ENCODE data around the gene FOXB2. TPM values are rescaled to one million over a fixed set of nuclear protein-coding genes. Genes with fewer than 3 reads are reported as not detected.

The FOXB2 gene
- total and polyA plus RNA-seq, 7 donors = not detected

GRCh38 chr9:77010527-77010926, 8.9 kb upstream of the FOXB2 start:
- intact Hi-C loops (cut with DNase I) = no loop called here
- H3K36me3 ChIP-seq = no peaks in the 10 kb centered on the region
- no peak overlapping the region for H3K4me3 ChIP-seq
- H3K27me3 ChIP-seq = peaks cover 51 to 87% (median 72%) of the 10 kb centered on the region in 3 donors
- H3K27ac ChIP-seq = no peak overlapping the region
- WGBS, 2 donors = 46 to 49% methylated on average over 5 of the region's 5 CpGs
- no peak for DNase-seq
- H3K9me3 ChIP-seq = no peaks in the 10 kb centered on the region
- no peak for TF ChIP-seq EP300 (IDR thresholded peaks at IDR 0.05)
- peaks cover 0 to 25% (median 18%) of the 10 kb centered on the region in 4 donors for H3K4me1 ChIP-seq

DNA sequence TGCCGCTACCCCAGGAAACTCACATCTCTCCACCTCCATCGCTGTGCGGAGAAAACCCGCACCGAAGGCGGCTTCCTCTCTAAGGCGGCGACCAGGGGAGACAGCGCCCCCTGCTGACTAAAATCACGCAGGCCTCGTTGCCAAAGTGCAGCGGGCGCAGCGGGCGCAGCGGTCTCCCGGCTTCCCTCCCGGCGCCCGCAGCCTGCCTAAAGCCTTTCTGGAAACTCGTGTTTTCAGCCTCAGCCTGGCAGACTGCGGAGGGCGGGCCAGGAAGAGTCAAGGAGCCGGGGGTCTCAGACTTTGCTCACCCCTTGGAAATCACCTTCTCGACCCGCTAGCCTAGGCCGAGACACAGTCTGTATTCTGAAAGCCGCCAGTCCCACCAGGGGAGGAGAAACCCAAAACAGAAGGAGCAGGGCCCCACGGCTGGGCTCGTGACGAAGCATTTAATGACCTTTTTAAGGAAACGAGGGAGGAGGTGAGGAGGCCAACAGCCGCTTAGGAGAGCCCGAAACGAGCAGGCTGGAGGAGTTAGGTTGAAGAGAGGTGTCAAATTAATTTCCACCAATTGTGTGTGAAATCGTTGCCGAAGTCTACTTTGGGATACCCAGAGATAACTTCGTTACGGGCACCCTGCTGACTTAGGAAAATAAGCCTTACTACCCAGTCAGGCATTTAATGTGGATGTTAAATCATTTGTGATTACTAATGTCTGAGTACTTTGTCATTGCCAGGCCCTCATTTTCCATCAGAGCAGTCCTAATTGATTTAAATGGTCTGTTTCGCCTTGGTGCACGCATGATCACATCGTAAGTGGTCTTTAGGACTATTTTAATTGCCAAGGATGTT, 7.3 kb upstream of the FOXB2 start:
- TF ChIP-seq POLR2AphosphoS5 (IDR thresholded peaks at IDR 0.05) (peak in 2 of 4 donors; percentile 37 to 39), EP300 (IDR thresholded peaks at IDR 0.05) (no peak), CTCF (IDR thresholded peaks at IDR 0.05) (peak; percentile 16 to 64 (median 48)), POLR2A (IDR thresholded peaks at IDR 0.05) (no peak)
- 3 to 4% methylated on average over 42 of the region's 42 CpGs for WGBS, 2 donors
- Histone ChIP-seq H3K27me3 (peaks cover 67 to 100% (median 83%) of the 10 kb centered on the region in 3 donors), H3K4me3 (peak overlapping the region in 1 of 4 donors; percentile 15), H3K36me3 (no peaks in the 10 kb centered on the region), H3K9me3 (no peaks in the 10 kb centered on the region), H3K27ac (no peak overlapping the region), H3K4me1 (peaks cover 0 to 37% (median 31%) of the 10 kb centered on the region in 4 donors)
- intact Hi-C loops (cut with DNase I) = no loop called here
- no peak for DNase-seq

GRCh38 chr9:77013206-77013931, 6.1 kb upstream of the FOXB2 start:
- WGBS, 2 donors = 10 to 14% methylated on average over 21 of the region's 21 CpGs
- H3K27ac ChIP-seq = no peak overlapping the region
- DNase-seq = no peak
- no peak overlapping the region for H3K4me3 ChIP-seq
- peaks cover 0 to 41% (median 36%) of the 10 kb centered on the region in 4 donors for H3K4me1 ChIP-seq
- H3K9me3 ChIP-seq = no peaks in the 10 kb centered on the region
- intact Hi-C loops (cut with DNase I) = no loop called here
- H3K27me3 ChIP-seq = peaks cover 78 to 100% (median 94%) of the 10 kb centered on the region in 3 donors
- TF ChIP-seq POLR2A (IDR thresholded peaks at IDR 0.05) (no peak), CTCF (IDR thresholded peaks at IDR 0.05) (no peak), POLR2AphosphoS5 (IDR thresholded peaks at IDR 0.05) (peak in 3 of 4 donors; percentile 26 to 65 (median 47))
- no peaks in the 10 kb centered on the region for H3K36me3 ChIP-seq

DNA sequence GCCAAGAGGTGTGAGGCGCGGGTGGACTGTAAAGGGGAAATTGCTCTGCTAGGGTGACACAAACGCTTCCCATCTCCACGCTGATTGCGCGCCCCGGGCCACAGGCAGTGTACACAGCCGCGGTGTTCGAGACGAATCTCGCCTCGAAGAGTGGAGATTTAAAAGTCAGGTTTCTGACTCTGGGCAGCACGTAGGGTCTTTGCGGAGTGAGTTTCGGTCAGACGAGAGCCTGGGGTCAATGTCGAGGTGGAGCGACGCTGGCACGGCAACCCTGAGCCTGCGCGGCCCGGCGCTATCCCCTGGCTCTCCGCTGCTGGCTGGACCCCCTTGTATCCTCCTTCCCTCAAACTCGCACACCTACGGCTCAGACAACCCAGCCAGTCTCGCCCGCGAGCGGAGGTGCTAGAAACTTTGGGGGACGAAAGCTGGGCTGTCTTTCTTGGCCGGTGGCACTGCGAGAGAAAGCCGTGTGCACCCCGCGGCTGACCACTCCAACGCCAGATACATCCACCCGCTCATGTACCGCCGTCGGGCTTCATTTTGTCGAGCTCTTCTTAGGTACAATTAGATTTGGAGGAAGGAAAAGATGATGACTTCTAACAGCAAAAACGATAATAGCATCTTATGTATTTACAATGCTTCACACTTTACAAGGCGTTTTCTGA, 5.4 kb upstream of the FOXB2 start:
- Histone ChIP-seq H3K36me3 (no peaks in the 10 kb centered on the region), H3K27me3 (peaks cover 85 to 100% (median 96%) of the 10 kb centered on the region in 3 donors), H3K4me3 (no peak overlapping the region), H3K27ac (no peak overlapping the region), H3K4me1 (peaks cover 0 to 48% (median 43%) of the 10 kb centered on the region in 4 donors), H3K9me3 (no peaks in the 10 kb centered on the region)
- TF ChIP-seq POLR2AphosphoS5 (IDR thresholded peaks at IDR 0.05) = peak in 2 of 4 donors; percentile 5 to 40
- no peak for TF ChIP-seq CTCF (IDR thresholded peaks at IDR 0.05)
- intact Hi-C loops (cut with DNase I) = no loop called here
- 5 to 8% methylated on average over 46 of the region's 46 CpGs for WGBS, 2 donors
- DNase-seq = no peak

All from sigmoid colon (tissue), 7 donors.